IMR-90 (cell line): Measurements from ENCODE around the gene ABL2. TPM values are rescaled to one million over a fixed set of nuclear protein-coding genes. Genes with fewer than 3 reads are reported as not detected.

Source experiments
- ATAC-seq: fragments of 200-7000 bp; cut with Tn5 transposase; 2 replicates; pipeline ENCODE4 v1.9.1; 2020; ENCODE audit warnings: low read depth, mild to moderate bottlenecking, moderate library complexity
- BruUV-seq: library from RNA; stranded (reverse); fragments of 400-500 nt; replicated peaks from 2 replicates; lab custom pipeline; 2021; lab: Mats Ljungman, UMichigan
- CTCF ChIA-PET: fragments of 300-600 bp; formaldehyde crosslinking; extraction: SDS; loops from one replicate; lab custom pipeline; 2021; ENCODE audit warnings: antibody characterized with exemption; lab: Yijun Ruan, JAX
- POLR2A ChIA-PET: fragments of 300-600 bp; sonication (Branson Sonifier 250); formaldehyde crosslinking; loops from one replicate; lab custom pipeline; 2022; ENCODE audit warnings: antibody characterized with exemption; ENCODE audit not compliant: unreplicated experiment; lab: Charles Lee
- DNase-seq: peaks from one replicate; pipeline ENCODE4 v3.0.0; 2013
- H2AFZ ChIP-seq: replicated peaks from 2 replicates; pipeline ENCODE3; 2013; ENCODE audit warnings: low read length, mild to moderate bottlenecking; ENCODE audit not compliant: poor library complexity
- H2AK5ac ChIP-seq: 2 replicates; pipeline ENCODE4 v1.6.1; 2013; ENCODE audit warnings: low read depth, low read length, inconsistent platforms
- H2AK9ac ChIP-seq: replicated peaks from 2 replicates; pipeline ENCODE3; 2013; ENCODE audit warnings: mild to moderate bottlenecking, low read depth, low read length, moderate library complexity; ENCODE audit not compliant: poor library complexity
- H2BK120ac ChIP-seq: 2 replicates; pipeline ENCODE4 v1.6.1; 2013; ENCODE audit warnings: low read depth, low read length, inconsistent platforms
- H2BK15ac ChIP-seq: 3 replicates; pipeline ENCODE4 v1.6.1; 2013; ENCODE audit warnings: low read depth, low read length, inconsistent platforms
- H2BK20ac ChIP-seq: 2 replicates; pipeline ENCODE4 v1.6.1; 2013; ENCODE audit warnings: low read depth, mild to moderate bottlenecking, inconsistent platforms, low read length, moderate library complexity
- H2BK5ac ChIP-seq: 2 replicates; pipeline ENCODE4 v1.6.1; 2013; ENCODE audit warnings: mild to moderate bottlenecking, low read depth, low read length, inconsistent platforms; ENCODE audit not compliant: poor library complexity, severe bottlenecking
- H3K14ac ChIP-seq: replicated peaks from 2 replicates; pipeline ENCODE4 v1.6.1; 2013; ENCODE audit warnings: low read depth, low read length, inconsistent platforms
- H3K18ac ChIP-seq: 2 replicates; pipeline ENCODE4 v1.6.1; 2013; ENCODE audit warnings: low read depth, low read length, control low read depth
- H3K23ac ChIP-seq: 2 replicates; pipeline ENCODE4 v1.6.1; 2013; ENCODE audit warnings: low read depth, low read length, inconsistent platforms
- H3K27ac ChIP-seq: 2 replicates; pipeline ENCODE4 v1.5.1; 2013; ENCODE audit warnings: mild to moderate bottlenecking, control low read depth, low read length; ENCODE audit not compliant: insufficient read depth
- H3K27me3 ChIP-seq: 2 replicates; pipeline ENCODE4 v1.6.1; 2013; ENCODE audit warnings: low read length; ENCODE audit not compliant: control insufficient read depth, insufficient read depth
- H3K36me3 ChIP-seq: 2 replicates; pipeline ENCODE4 v1.6.1; 2013; ENCODE audit warnings: low read length, mixed read lengths; ENCODE audit not compliant: control insufficient read depth, insufficient read depth
- H3K4ac ChIP-seq: 2 replicates; pipeline ENCODE4 v1.6.1; 2013; ENCODE audit warnings: low read depth, low read length, inconsistent platforms
- H3K4me1 ChIP-seq: 2 replicates; pipeline ENCODE4 v1.6.1; 2013; ENCODE audit warnings: low read length, mixed read lengths; ENCODE audit not compliant: control insufficient read depth, insufficient read depth
- H3K4me2 ChIP-seq: 2 replicates; pipeline ENCODE4 v1.6.1; 2013; ENCODE audit warnings: low read depth, mild to moderate bottlenecking, control low read depth, low read length, moderate library complexity
- H3K4me3 ChIP-seq: 2 replicates; pipeline ENCODE4 v1.5.1; 2013; ENCODE audit warnings: low read depth, mild to moderate bottlenecking, control low read depth, low read length, moderate library complexity; ENCODE audit not compliant: insufficient read depth
- H3K56ac ChIP-seq: 2 replicates; pipeline ENCODE4 v1.6.1; 2013; ENCODE audit warnings: low read length, inconsistent platforms; ENCODE audit not compliant: insufficient read depth; ENCODE audit errors: extremely low read depth
- H3K79me1 ChIP-seq, 2 experiments: 2 replicates each; pipeline ENCODE4 v1.6.1; 2013; ENCODE audit warnings: low read length in 2 of 2, inconsistent platforms in 1 of 2, low read depth in 1 of 2
- H3K9ac ChIP-seq: 2 replicates; pipeline ENCODE4 v1.6.1; 2013; ENCODE audit warnings: low read depth, low read length, control low read depth
- H3K9me1 ChIP-seq: 2 replicates; pipeline ENCODE4 v1.6.1; 2013; ENCODE audit warnings: low read length, inconsistent platforms; ENCODE audit not compliant: insufficient read depth
- H3K9me3 ChIP-seq: 2 replicates; pipeline ENCODE4 v1.6.1; 2013; ENCODE audit warnings: low read length; ENCODE audit not compliant: control insufficient read depth, insufficient read depth
- H4K20me1 ChIP-seq: 2 replicates; pipeline ENCODE4 v1.6.1; 2013; ENCODE audit warnings: low read length, inconsistent platforms; ENCODE audit not compliant: insufficient read depth
- H4K5ac ChIP-seq: 2 replicates; pipeline ENCODE4 v1.6.1; 2013; ENCODE audit warnings: mild to moderate bottlenecking, low read depth, low read length, control low read depth
- H4K8ac ChIP-seq, 2 experiments: 2 replicates each; pipeline ENCODE4 v1.6.1; 2013; ENCODE audit warnings: low read depth in 2 of 2, low read length in 2 of 2, control low read depth in 1 of 2, inconsistent platforms in 1 of 2
- H4K91ac ChIP-seq: 2 replicates; pipeline ENCODE4 v1.6.1; 2013; ENCODE audit warnings: low read depth, low read length, inconsistent platforms; ENCODE audit not compliant: insufficient read depth
- CEBPB ChIP-seq: IDR thresholded peaks from 2 replicates; pipeline ENCODE4 v1.6.1; 2012; ENCODE audit warnings: low read depth, low read length, improper control_type of control experiment
- CHD1 ChIP-seq: IDR thresholded peaks from 2 replicates; pipeline ENCODE4 v1.6.1; 2012; ENCODE audit warnings: low read depth, low read length, improper control_type of control experiment
- FOS ChIP-seq: fragments of 150-350 bp; IDR thresholded peaks from 2 replicates; pipeline ENCODE4 v1.6.1; 2016; ENCODE audit warnings: low read depth, low read length
- MAFK ChIP-seq: IDR thresholded peaks from 2 replicates; pipeline ENCODE4 v1.6.1; 2012; ENCODE audit warnings: low read depth, low read length, improper control_type of control experiment
- MXI1 ChIP-seq: IDR thresholded peaks from 2 replicates; pipeline ENCODE4 v1.6.1; 2012; ENCODE audit warnings: low read depth, mild to moderate bottlenecking, low read length, moderate library complexity, borderline replicate concordance
- RAD21 ChIP-seq: IDR thresholded peaks from 2 replicates; pipeline ENCODE4 v1.6.1; 2012; ENCODE audit warnings: low read length, improper control_type of control experiment
- SMC3 ChIP-seq: fragments of 150-350 bp; IDR thresholded peaks from 2 replicates; pipeline ENCODE4 v1.6.1; 2016; ENCODE audit warnings: low read depth, mild to moderate bottlenecking, antibody characterized with exemption, low read length, moderate library complexity
- dilution Hi-C: fragments of 300-500 bp; cut with HindIII; formaldehyde crosslinking; loops from one replicate; pipeline ENCODE4 v1.14.3; 2018; ENCODE audit warnings: low sequenced_read_pairs; ENCODE audit not compliant: unreplicated experiment
- in situ Hi-C: fragments of 300-500 bp; cut with MboI; formaldehyde crosslinking; loops from 3 replicates; pipeline ENCODE4 v1.14.3; 2019; ENCODE audit warnings: low sequenced_read_pairs, inconsistent platforms, mixed read lengths
- intact Hi-C: fragments of 100-400 bp; cut with micrococcal nuclease; formaldehyde crosslinking; loops from 2 replicates; pipeline ENCODE4 v1.10.0; 2022
- polyA plus RNA-seq, 3 experiments: library from polyadenylated mRNA; depleted of rRNA; stranded (reverse); fragments of >200 nt; gene quantifications; 2 replicates each; pipeline ENCODE4 v1.2.3, GENCODE V29; 2012; ENCODE audit warnings: low replicate concordance in 1 of 3
- total RNA-seq: library from RNA; depleted of rRNA; stranded (reverse); fragments of >200 nt; gene quantifications from 2 replicates; pipeline ENCODE4 v1.2.3, GENCODE V29; 2012
- TF ChIP-seq, protein P1 (sequence below): fragments of 150-350 bp; IDR thresholded peaks from 2 replicates; pipeline ENCODE4 v1.6.1; 2017; ENCODE audit warnings: mild to moderate bottlenecking, antibody characterized with exemption, low read length, low read depth
- TF ChIP-seq, protein P2 (sequence below): fragments of 150-350 bp; IDR thresholded peaks from 2 replicates; pipeline ENCODE4 v1.6.1; 2016; ENCODE audit warnings: low read depth, mild to moderate bottlenecking, low read length, moderate library complexity, borderline replicate concordance

ABL2 gene
- total and polyA plus RNA-seq, 2 of the 4 experiments (the other 2 are of a cell fraction): 9.7 to 110 TPM

DNA sequence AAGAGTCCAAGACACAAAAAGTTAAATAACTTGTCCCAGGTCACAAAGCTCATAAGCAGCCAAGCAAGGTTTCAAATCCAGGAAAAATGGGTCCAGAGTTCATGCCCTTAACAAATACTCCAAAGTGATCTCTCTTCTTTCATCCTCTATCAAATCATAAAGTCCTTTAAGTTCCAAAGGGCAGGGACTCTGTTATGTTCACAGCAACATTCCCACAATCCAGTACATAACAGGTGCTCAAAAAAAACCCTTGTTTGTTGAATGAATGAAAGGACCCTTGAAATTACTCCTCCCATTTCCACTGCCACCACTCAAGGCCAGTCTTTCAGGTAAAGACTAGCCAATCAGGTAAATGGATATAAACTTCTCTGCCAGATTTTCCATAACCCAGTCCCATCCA is 2.7 kb downstream of the ABL2 start:
- TF ChIP-seq CEBPB (no peak), RAD21 (no peak), SMC3 (no peak), FOS (no peak), MXI1 (no peak), MAFK (no peak), CHD1 (no peak)
- TF ChIP-seq, protein P1, sequence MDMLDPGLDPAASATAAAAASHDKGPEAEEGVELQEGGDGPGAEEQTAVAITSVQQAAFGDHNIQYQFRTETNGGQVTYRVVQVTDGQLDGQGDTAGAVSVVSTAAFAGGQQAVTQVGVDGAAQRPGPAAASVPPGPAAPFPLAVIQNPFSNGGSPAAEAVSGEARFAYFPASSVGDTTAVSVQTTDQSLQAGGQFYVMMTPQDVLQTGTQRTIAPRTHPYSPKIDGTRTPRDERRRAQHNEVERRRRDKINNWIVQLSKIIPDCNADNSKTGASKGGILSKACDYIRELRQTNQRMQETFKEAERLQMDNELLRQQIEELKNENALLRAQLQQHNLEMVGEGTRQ: no peak
- TF ChIP-seq, protein P2, sequence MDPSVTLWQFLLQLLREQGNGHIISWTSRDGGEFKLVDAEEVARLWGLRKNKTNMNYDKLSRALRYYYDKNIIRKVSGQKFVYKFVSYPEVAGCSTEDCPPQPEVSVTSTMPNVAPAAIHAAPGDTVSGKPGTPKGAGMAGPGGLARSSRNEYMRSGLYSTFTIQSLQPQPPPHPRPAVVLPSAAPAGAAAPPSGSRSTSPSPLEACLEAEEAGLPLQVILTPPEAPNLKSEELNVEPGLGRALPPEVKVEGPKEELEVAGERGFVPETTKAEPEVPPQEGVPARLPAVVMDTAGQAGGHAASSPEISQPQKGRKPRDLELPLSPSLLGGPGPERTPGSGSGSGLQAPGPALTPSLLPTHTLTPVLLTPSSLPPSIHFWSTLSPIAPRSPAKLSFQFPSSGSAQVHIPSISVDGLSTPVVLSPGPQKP: no peak
- peaks cover 9% of the 10 kb centered on the region for H4K20me1 ChIP-seq
- no peak overlapping the region for H2BK20ac ChIP-seq
- no peak overlapping the region for H3K4me2 ChIP-seq
- H3K18ac ChIP-seq: no peak overlapping the region
- no peak overlapping the region for H3K23ac ChIP-seq
- dilution Hi-C loops: no loop called here
- H3K9me1 ChIP-seq: no peaks in the 10 kb centered on the region
- no peak overlapping the region for H2AK5ac ChIP-seq
- no TSS peak for BruUV-seq
- H4K5ac ChIP-seq: no peak overlapping the region
- H3K9ac ChIP-seq: no peak overlapping the region
- H2BK5ac ChIP-seq: no peak overlapping the region
- H3K9me3 ChIP-seq: no peaks in the 10 kb centered on the region
- intact Hi-C loops: no loop called here
- H3K14ac ChIP-seq: no peak overlapping the region
- peaks cover 15 to 49% of the 10 kb centered on the region in 2 experiments for H3K79me1 ChIP-seq
- no peak overlapping the region for H2AK9ac ChIP-seq
- peaks cover 1% of the 10 kb centered on the region; the same call in 1 of the 2 replicates for H3K36me3 ChIP-seq
- H3K56ac ChIP-seq: no peak overlapping the region
- DNase-seq (no peak), ATAC-seq (no peak)
- H3K27me3 ChIP-seq: no peaks in the 10 kb centered on the region
- no peak overlapping the region for H3K4ac ChIP-seq
- H2BK120ac ChIP-seq: no peak overlapping the region
- H3K4me1 ChIP-seq: peaks cover 4% of the 10 kb centered on the region; the same call in 1 of the 2 replicates
- in situ Hi-C loops: loop anchor here (25.0 kb wide), 1 partner anchor 586 kb away; no protein-coding TSS in a partner anchor
- no peak overlapping the region for H4K8ac ChIP-seq
- H2BK15ac ChIP-seq: no peak overlapping the region
- CTCF ChIA-PET: no interaction called here
- no peak overlapping the region for H3K4me3 ChIP-seq
- no peak overlapping the region for H4K91ac ChIP-seq
- POLR2A ChIA-PET: no interaction called here
- H3K27ac ChIP-seq: no peak overlapping the region
- no peak overlapping the region for H2AFZ ChIP-seq
